Mesothelial cell of epicardium (in vitro differentiated cells): Measurements from ENCODE around the gene SCD5. TPM values are rescaled to one million over a fixed set of nuclear protein-coding genes. Genes with fewer than 3 reads are reported as not detected.

Source experiments
- DNase-seq, 2 experiments: peaks; one replicate each; pipeline ENCODE4 v3.0.0; 2021; ENCODE audit warnings: low spot score in 2 of 2; ENCODE audit not compliant: unreplicated experiment in 2 of 2
- H3K27ac Mint-ChIP-seq: 2 replicates; pipeline ENCODE4 v1.8.0; 2021; ENCODE audit warnings: mixed read lengths
- H3K27me3 Mint-ChIP-seq: 2 replicates; pipeline ENCODE4 v1.8.0; 2021; ENCODE audit warnings: low read depth, mixed read lengths
- H3K36me3 Mint-ChIP-seq: 2 replicates; pipeline ENCODE4 v1.8.0; 2021; ENCODE audit warnings: mixed read lengths
- H3K4me1 Mint-ChIP-seq: 2 replicates; pipeline ENCODE4 v1.8.0; 2021; ENCODE audit warnings: mixed read lengths
- H3K4me3 Mint-ChIP-seq: 2 replicates; pipeline ENCODE4 v1.8.0; 2021; ENCODE audit warnings: mild to moderate bottlenecking, moderate library complexity, mixed read lengths
- H3K9me3 Mint-ChIP-seq: 2 replicates; pipeline ENCODE4 v1.8.0; 2021; ENCODE audit warnings: mixed read lengths
- CTCF ChIP-seq: fragments of 200-600 bp; sonication (generic); IDR thresholded peaks from one replicate; pipeline ENCODE4 v1.5.0; 2021; ENCODE audit warnings: antibody characterized with exemption; ENCODE audit not compliant: unreplicated experiment
- total RNA-seq: library from RNA; stranded (reverse); gene quantifications from 3 replicates; pipeline ENCODE4 v1.2.1, GENCODE V29; 2021

Gene SCD5
- total RNA-seq, 1 donor from 2014 or later, result 27.2 TPM

DNA sequence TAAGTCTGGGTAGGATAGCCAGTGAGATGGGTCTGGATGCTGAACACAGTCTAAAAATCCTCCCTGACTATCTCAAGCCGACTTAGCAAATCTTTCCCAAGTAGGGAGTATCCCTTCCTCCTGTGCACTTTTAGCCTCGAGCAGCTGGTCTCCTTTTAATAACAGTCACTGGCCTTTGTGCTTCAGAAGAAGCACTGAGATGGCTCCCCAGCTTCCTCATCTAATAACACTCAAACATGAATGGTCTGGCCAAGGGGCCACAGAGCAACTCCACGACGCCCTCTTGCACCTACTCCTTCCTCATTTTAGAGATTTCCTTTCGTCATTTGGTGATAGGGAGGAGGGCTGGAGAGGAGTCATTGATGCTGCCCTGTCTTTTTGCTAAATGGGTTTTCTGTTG lies 158.1 kb downstream of the SCD5 start:
- no peak for DNase-seq
- TF ChIP-seq CTCF, result no peak
- Mint-ChIP-seq H3K9me3 (no peaks in the 10 kb centered on the region), H3K4me1 (peaks cover 9% of the 10 kb centered on the region), H3K27me3 (no peaks in the 10 kb centered on the region), H3K36me3 (peaks cover 6% of the 10 kb centered on the region), H3K4me3 (no peak overlapping the region), H3K27ac (no peak overlapping the region)

DNA sequence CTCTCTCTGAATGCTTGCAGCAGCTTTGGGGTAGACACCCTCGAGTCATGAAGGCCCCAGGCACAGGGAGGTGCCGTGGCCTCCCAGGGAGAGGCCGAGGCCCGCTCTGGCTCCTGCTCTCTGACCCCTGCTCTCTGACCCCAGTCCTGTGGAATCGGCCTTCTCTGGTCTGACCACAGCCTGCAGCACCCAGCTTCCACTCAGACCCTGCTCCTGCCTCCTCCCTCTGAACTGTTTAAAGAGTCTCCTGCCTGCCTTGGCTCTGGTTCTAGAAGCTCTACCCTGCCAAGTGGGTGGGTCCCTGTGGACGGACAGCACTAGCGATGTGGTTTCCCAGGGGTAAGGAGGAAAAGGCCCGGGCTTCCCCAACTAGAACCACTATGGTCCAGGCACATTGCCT lies 158.6 kb downstream of the SCD5 start:
- Mint-ChIP-seq H3K27me3 (no peaks in the 10 kb centered on the region), H3K27ac (no peak overlapping the region), H3K36me3 (peaks cover 8% of the 10 kb centered on the region), H3K4me3 (no peak overlapping the region), H3K9me3 (no peaks in the 10 kb centered on the region), H3K4me1 (peaks cover 3% of the 10 kb centered on the region)
- no peak for DNase-seq
- no peak for TF ChIP-seq CTCF

GRCh38 chr4:82638479-82638878 lies 160.1 kb downstream of the SCD5 start:
- Mint-ChIP-seq H3K27me3 (no peaks in the 10 kb centered on the region), H3K4me1 (no peaks in the 10 kb centered on the region), H3K36me3 (peaks cover 15% of the 10 kb centered on the region), H3K9me3 (no peaks in the 10 kb centered on the region), H3K27ac (no peak overlapping the region), H3K4me3 (no peak overlapping the region)
- DNase-seq, result no peak
- TF ChIP-seq CTCF, result no peak

DNA sequence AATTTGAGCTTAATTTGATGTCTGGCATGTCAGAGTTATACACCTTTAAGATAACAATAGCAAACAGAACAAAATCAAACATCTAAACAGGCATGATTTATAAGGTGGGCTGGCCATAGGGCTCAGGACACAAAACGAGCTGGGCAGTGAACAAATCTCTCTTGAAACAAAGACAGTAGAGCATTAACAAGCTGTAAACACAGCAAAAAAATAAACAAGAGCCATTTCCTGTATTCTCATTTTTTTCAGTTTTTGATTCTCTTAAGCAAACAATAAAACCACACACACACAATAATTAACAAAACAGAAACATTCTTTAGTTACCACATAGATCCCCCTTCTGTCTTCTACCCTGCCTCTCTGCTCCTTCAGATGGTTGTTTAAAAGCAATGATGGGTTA lies 168.5 kb downstream of the SCD5 start:
- no peak for TF ChIP-seq CTCF
- no peak for DNase-seq
- Mint-ChIP-seq H3K27me3 (no peaks in the 10 kb centered on the region), H3K36me3 (peaks cover 16% of the 10 kb centered on the region), H3K4me3 (no peak overlapping the region), H3K9me3 (peaks cover 6% of the 10 kb centered on the region), H3K27ac (no peak overlapping the region), H3K4me1 (peaks cover 8% of the 10 kb centered on the region)

- TF ChIP-seq CTCF, result no peak
- DNase-seq, result no peak
- no peak overlapping the region for H3K4me3 Mint-ChIP-seq
- peaks cover 14% of the 10 kb centered on the region for H3K36me3 Mint-ChIP-seq
- peaks cover 8% of the 10 kb centered on the region for H3K4me1 Mint-ChIP-seq
- no peaks in the 10 kb centered on the region for H3K27me3 Mint-ChIP-seq
- H3K9me3 Mint-ChIP-seq, result peaks cover 6% of the 10 kb centered on the region
- H3K27ac Mint-ChIP-seq, result no peak overlapping the region
Measured at GRCh38 chr4:82629238-82630000, 169.2 kb downstream of the SCD5 start.
